HG02973 (cell line): Measurements from ENCODE around the gene C2.
"Not testable (repeated sequence)": the region's sequence is repeated elsewhere in the genome, so short reads cannot be mapped to it uniquely, and the experiment has no call there.

Experiments
- ATAC-seq: cut with Tn5 transposase; IDR thresholded peaks from one replicate; pipeline ENCODE4 v1.9.1; 2021; ENCODE audit warnings: moderate library complexity; ENCODE audit not compliant: unreplicated experiment

Gene C2

DNA sequence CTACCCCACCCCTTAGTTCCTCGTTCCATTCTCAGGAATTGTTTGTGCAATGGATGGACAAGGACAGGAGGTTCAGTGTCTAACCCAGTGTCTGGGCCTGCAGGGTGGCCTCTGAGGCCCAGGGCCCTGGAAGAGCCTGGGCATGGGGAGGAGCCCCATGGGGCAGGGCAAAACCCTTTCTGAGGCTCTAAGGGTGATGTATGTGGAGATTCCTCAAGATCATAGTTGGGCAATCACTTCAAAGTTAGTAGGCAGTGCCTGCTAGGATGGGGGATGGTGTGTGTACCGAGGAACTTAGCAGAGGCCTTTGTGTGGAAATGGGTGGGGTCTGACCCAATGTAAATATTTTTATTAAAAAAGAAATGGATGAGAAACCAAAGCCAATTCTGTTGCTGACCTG is 6.7 kb upstream of the C2 start:
- ATAC-seq: no peak

GRCh38 chr6:31922942-31923341 is 4.6 kb upstream of the C2 start:
- no peak for ATAC-seq

DNA sequence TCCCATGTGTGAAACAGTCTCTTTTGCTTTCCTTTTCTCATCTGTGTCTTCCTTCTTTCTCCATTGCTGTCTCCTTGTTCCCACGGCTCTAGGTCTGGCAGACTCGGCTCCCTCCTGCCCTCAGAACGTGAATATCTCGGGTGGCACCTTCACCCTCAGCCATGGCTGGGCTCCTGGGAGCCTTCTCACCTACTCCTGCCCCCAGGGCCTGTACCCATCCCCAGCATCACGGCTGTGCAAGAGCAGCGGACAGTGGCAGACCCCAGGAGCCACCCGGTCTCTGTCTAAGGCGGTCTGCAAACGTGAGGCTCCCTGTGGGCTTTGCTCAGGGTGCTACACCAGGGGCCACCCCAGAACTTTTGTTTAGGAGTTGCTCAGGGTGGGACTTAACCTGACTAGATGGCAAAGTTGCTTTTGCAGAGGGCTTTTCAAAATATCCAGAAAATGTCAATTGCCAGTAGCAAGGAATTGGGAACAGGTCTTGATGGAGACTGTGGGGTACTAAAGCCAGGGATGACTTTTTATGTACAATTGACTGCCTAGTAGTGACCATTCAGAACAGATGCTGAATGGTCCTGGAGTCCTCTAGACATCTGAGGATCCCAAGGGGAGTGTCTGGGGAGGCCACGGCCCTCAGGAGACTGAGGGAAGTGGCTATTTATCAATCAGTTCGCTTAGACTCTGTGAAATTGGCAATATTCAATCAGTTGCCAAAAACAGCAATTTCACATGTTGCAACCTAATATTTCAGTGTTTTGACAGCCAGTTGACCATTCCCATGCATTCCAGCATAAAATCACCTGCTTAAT is 550 bp downstream of the C2 start:
- no peak for ATAC-seq

DNA sequence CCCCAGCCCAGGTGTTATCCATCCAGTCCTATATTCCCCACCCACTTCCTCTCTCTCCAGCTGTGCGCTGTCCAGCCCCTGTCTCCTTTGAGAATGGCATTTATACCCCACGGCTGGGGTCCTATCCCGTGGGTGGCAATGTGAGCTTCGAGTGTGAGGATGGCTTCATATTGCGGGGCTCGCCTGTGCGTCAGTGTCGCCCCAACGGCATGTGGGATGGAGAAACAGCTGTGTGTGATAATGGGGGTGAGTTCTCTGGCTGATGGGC is 1.1 kb downstream of the C2 start:
- ATAC-seq: no peak

DNA sequence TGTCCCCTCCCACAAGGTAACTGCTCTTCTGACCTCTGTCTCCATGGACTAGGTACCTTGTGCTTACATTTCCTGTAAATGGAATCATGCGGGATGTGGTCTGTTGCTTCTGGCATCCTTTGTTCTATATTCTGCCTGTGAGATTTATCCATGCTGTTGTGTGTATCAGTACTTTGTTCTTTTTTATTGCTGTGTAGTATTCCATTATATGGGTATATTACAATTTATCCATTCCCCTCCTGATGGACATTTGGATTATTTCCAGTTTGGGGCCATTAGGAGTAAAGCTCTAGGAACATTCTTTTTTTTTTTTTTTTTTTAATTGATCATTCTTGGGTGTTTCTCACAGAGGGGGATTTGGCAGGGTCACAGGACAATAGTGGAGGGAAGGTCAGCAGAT is 3.4 kb downstream of the C2 start:
- ATAC-seq: no peak

DNA sequence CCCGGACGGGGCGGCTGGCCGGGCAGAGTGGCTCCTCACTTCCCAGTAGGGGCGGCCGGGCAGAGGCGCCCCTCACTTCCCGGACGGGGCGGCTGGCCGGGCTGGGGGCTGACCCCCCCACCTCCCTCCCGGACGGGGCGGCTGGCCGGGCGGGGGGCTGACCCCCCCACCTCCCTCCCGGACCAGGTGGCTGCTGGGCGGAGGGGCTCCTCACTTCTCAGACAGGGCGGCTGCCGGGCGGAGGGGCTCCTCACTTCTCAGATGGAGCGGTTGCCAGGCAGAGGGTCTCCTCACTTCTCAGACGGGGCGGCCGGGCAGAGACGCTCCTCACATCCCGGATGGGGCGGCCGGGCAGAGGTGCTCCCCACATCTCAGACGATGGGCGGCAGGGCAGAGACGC is 4.6 kb downstream of the C2 start:
- not testable (repeated sequence) for ATAC-seq

DNA sequence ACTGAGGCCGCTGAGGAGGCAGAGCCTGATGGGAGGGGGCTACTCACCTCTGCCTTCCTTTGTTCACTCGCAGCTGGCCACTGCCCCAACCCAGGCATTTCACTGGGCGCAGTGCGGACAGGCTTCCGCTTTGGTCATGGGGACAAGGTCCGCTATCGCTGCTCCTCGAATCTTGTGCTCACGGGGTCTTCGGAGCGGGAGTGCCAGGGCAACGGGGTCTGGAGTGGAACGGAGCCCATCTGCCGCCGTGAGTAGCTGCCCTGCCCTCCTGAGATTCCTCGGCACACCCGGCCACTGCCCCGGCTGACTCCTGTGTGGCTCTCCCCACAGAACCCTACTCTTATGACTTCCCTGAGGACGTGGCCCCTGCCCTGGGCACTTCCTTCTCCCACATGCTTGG is 6.0 kb downstream of the C2 start:
- no peak for ATAC-seq

DNA sequence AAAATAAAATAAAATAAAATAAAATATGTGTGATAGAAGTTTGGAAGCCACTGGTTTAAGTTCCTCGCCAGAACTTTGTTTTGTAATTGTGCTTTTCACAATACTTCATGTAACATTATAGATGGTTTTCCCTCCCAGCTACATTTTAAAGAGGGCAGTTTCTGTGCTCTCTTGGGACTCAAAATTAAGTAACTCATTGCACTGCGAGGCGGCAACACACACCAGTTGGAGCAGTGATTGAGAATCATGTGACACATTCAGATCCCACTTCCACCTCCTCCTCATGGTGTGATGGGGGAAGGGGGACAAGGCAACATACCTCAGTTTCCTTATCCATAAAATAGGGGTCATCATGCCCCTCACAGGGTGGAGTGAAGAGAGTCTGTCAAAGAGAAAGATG is 7.5 kb downstream of the C2 start:
- ATAC-seq: no peak

DNA sequence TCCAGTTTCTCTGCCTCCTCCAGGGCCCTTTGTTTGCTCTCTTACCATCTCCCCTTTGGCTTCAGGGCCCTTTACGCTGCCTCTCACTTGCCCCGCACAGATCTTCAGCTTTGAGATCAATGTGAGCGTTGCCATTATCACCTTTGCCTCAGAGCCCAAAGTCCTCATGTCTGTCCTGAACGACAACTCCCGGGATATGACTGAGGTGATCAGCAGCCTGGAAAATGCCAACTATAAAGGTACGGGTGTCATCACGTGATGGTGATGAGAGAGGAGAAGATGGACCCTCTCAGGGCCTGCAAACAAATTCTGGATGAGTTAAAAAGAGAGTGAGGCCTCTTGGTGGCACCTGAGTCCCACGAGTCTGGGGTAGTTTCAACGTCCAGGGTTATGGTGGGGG is 8.3 kb downstream of the C2 start:
- no peak for ATAC-seq

GRCh38 chr6:31940256-31940664 is 12.7 kb downstream of the C2 start:
- no peak for ATAC-seq

GRCh38 chr6:31943742-31944141 is 16.2 kb downstream of the C2 start:
- ATAC-seq: no peak

GRCh38 chr6:31945154-31945506 is 17.6 kb downstream of the C2 start:
- no peak for ATAC-seq

- no peak for ATAC-seq
Measured at GRCh38 chr6:31945507-31946369, 18.2 kb downstream of the C2 start, which contains the start of gene CFB. TSS of gene CFB (plus strand) at chr6:31946095. CDS start at chr6:31946222, 127 bp downstream.

DNA sequence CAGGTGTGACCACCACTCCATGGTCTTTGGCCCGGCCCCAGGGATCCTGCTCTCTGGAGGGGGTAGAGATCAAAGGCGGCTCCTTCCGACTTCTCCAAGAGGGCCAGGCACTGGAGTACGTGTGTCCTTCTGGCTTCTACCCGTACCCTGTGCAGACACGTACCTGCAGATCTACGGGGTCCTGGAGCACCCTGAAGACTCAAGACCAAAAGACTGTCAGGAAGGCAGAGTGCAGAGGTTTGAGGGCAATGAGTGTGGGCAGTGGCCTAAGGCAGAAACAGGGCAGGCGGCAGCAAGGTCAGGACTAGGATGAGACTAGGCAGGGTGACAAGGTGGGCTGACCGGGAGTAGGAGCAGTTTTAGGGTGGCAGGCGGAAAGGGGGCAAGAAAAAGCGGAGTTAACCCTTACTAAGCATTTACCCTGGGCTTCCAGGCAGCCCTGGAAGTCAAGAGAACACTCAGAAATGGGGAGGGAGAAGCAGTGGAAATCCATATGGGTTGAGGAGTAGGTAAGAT is 18.9 kb downstream of the C2 start:
- no peak for ATAC-seq

GRCh38 chr6:31947070-31947675 is 19.7 kb downstream of the C2 start:
- ATAC-seq: no peak

GRCh38 chr6:31947864-31948263 is 20.3 kb downstream of the C2 start:
- no peak for ATAC-seq

DNA sequence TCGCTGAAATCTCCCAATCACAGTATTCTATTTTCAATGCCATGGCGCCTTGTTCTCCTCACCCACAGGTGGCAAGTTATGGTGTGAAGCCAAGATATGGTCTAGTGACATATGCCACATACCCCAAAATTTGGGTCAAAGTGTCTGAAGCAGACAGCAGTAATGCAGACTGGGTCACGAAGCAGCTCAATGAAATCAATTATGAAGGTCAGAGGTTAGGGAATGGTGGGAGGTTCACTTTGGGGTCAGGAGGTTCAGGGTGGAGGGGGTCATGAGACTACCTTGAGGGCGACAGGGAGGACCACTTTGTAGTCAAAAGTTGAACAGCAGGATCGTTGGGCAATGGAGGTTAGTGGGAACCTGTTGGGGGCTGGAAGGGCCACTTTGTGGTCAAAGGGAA is 20.8 kb downstream of the C2 start:
- ATAC-seq: no peak

DNA sequence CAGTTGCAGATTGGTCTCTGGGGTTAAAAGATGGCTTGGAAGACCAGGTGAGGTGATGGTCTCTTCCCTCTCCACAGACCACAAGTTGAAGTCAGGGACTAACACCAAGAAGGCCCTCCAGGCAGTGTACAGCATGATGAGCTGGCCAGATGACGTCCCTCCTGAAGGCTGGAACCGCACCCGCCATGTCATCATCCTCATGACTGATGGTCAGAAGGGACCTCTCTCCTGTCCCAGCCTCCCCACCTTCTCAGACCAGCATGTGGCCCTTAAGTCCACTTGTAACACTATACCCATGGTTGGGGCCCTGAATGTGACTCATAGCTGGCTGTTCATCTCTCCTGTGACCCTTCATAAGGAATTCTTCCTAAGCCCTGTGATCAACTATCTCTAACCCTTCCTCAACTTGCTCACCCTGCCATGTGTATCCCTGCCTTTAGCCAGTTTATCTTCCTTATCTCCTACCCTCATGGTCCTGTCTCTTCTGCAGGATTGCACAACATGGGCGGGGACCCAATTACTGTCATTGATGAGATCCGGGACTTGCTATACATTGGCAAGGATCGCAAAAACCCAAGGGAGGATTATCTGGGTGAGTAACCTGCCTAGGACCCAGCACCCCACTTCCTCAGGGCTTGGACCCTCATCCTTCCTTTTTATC is 21.4 kb downstream of the C2 start:
- no peak for ATAC-seq

- no peak for ATAC-seq
Measured at GRCh38 chr6:31949926-31950548, 22.5 kb downstream of the C2 start.

GRCh38 chr6:31952140-31952805 is 24.8 kb downstream of the C2 start:
- no peak for ATAC-seq
